ENCODE measurements around the gene SLC23A1.
A peak's percentile ranks its signal among the peaks of the same experiment; 100 is the strongest.
"Not testable (repeated sequence)": the region's sequence is repeated elsewhere in the genome, so short reads cannot be mapped to it uniquely, and the experiment has no call there.

Gene SLC23A1

DNA sequence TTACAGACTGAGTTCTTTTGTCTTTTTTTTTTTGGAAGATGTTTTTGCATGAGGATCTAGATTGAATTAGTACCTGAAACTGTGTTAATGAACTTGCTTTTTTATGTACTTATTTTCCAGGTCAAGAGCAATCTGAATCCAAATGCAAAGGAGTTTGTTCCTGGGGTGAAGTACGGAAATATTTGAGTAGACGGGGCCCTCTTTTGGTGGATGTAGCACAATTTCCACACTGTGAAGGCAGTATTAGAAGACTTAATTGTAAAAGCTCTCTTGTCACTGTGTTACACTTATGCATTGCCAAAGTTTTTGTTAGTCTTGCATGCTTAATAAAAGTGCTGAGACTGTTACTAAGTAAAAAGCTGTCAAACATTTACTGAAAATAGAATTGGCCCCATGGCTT lies 14.5 kb downstream of the SLC23A1 start:
- no peak for DNase-seq

DNA sequence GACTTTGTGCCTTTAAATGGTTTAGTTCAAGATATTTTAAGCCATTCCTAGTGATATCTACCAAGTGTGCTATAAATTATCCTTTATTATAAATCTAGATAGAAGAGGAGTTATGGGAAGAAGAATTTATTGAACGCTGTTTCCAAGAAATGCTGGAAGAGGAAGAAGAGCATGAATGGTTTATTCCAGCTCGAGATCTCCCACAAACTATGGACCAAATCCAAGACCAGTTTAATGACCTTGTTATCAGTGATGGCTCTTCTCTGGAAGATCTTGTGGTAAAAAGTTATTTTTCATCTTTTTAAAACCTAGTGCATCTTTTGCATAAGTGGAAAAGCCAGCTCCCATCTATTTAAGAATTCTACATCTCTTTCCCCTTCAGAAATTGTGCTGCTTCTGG lies 18.6 kb downstream of the SLC23A1 start:
- no peak for DNase-seq

DNA sequence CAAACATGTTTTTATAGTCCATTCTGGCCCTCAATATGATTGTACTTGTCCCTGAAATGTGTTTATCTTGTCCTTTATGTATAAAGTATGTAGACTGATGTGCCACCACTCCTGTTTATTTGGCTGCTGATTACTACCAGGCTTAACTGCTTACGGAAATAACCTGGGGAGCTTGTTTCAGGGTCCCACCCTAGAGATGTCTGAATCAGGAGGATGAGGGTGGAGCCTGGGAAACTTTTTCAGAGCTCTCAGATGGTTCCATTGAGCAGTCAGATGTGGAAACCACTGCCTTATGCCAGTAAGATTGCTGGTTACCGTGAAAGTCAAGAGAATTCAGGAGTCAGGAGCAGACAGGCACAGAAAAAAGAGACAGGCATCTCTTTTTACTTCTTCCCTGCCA lies 19.2 kb downstream of the SLC23A1 start:
- no peak for DNase-seq

DNA sequence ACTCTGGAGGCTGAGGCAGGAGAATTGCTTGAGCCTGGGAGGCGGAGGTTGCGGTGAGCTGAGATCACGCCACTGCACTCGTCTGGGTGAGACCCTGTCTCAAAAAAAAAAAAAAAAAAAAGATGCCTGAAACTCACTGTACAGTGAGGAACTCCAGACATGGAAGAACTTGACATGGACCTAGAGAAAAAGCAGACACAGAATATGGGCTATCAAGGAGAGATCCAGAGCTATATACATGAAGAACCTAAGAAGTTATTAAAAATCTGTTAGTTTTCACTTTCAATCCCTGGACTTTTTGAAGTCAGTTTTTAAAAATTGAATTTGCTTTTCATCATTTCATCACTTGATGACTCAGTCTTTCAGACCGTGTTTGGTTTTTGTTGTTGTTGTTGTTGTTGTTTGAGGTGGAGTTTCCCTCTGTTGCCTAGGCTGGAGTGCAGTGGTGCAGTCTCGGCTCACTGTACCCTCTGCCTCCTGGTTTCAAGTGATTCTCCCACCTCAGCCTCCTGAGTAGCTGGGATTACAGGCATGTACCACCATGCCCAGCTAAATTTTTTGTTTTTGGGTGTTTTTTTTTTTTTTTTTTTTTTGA lies 21.2 kb downstream of the SLC23A1 start:
- no peak for DNase-seq

DNA sequence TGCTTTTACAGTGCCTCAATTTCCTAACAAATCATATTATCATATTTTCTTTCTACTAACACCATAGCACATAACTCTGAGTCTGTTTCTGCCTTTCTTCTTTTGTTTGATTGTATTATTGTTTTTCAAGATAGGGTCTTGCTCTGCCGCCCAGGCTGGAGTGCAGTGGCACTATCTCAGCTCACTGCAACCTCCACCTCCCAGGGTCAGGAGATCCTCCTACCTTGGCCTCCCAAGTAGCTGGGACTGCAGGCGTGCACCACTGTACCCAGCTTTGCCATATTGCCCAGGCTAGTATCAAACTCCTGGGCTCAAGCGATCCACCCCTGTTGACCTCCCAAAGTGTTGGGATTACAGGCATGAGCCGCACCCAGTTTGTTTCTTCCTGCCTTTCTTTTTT lies 22.7 kb downstream of the SLC23A1 start:
- no peak for DNase-seq

DNA sequence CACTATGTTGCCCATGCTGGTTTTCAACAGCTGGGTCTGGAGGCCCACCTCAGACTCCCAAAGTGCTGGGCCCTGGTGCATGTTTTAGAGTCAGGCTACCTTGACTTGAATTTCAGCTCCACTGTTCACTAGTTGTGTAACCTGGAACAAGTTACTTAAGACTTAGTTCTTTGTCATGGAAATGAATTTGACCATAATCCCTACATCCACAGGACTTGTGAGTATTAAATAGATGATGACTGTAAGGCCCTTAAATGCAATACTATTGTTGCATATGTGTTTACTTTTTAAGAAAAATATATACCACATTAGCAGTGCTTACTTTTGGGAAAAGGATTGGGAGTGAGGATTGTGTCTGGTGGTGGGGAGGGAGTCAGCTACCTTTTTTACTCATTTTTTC lies 25.0 kb downstream of the SLC23A1 start:
- DNase-seq = no peak

DNA sequence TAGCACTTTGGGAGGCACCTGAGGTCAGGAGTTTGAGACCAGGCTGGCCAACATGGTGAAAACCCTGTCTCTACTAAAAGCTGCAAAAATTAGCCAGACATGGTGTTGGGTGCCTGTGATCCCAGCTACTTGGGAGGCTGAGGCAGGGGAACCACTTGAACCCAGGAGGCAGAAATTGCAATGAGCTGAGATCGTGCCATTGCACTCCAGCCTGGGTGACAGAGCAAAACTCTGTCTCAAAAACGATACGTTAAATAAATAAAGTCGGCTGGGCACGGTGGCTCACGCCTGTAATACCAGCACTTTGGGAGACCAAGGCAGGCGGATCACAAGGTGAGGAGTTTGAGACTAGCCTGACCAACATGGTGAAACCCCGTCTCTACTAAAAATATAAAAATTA lies 27.2 kb downstream of the SLC23A1 start:
- DNase-seq = not testable (repeated sequence)

DNA sequence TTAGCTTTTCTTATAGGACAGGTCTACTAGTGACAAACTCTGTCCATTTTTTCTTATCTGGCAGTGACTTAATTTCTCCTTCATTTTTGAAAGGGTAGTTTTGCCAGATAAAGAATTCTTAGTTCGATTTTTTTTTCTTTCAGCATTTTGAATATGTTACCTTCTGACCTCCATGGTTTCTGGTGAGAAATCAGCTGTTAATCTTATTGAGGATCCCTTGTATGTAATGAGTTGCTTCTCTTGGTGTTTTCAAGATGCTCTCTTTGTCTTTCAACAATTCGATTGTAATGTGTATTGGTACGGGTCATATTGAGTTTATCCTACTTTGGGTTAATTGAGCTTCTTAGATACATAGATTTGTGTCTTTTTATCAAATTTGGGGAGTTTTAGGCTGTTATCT lies 28.9 kb downstream of the SLC23A1 start:
- DNase-seq = no peak

DNA sequence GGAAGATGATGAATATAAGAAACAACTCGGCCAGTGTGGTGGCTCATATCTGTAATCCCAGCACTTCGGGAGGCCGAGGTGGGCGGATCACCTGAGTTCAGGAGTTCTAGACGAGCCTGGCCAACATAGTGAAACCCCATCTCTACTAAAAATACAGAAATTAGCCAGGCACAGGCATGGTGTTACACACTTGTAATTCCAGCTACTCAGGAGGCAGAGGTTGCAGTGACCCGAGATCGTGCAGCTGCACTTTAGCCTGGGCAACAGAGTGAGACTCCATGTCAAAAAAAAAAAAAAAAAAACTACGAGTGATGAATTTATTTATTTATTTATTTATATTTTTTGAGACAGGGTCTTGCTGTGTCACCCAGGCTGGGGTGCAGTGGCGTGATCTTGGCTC lies 35.2 kb downstream of the SLC23A1 start:
- not testable (repeated sequence) for DNase-seq

DNA sequence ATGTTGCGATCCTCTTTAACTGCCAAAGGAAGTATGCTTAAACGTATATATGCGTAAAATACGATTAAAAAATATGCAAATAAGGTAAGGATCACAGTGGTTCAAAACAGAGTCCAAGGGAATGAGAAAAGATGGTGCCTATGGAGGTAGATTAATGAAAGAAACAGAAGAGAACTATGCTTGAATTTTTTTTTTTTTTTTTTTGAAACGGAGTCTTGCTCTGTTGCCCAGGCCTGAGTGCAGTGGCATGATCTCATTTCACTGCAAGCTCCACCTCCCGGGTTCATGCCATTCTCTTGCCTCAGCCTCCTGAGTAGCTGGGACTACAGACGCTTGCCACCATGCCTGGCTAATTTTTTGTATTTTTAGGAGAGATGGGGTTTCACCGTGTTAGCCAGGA lies 37.7 kb downstream of the SLC23A1 start:
- not testable (repeated sequence) for DNase-seq

DNA sequence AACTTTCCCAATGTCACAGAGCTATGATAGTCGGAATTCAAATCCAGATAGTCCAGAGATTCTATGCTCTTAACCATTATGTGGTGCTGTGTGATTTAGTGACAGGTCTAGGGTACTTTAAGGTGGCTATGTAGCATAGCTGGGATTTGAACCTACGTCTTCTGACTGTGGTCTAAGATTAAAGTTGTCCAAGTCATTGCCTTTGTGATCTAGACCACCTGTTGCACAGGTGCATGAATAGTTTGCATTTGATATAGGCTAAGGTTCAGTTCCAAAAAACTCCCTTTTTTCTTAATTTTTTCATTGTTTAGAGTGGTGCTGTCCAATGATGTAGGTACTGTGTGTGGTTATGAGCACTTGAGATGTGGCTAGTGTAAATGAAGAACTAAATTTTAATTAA lies 38.9 kb downstream of the SLC23A1 start:
- DNase-seq = no peak

DNA sequence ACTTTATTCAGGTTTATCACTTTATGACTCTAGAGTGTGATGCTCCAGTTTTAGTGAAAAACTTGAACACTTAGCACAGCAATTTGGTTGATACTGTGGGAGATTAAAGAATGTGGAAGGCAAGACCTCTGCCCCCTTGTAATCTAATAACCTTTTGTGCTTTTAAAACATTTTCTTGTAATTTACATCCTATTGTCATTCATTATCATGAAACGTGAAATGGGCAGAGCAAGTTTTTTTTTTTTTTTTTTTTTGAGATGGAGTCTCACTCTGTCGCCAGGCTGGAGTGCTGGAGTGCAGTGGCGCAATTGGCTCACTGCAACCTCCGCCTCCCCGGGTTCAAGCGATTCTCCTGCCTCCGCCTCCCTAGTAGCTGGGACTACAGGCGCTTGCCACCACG lies 39.6 kb downstream of the SLC23A1 start:
- no peak for DNase-seq

DNA sequence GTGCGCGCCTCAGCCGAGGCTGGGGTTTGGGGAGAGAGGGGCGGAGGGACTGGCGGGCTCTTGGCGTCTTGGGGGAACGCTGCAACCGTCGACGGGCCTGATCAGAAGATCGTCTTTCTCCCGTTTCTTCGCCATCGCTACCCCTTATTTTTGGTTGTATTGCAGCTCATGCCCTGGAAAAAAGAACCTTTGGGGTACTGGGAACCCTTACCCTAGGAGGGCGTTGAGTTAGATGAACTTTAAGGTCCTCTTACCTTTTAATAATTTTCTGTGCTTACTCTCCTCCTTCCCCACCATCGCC lies 40.7 kb downstream of the SLC23A1 start:
- no peak for DNase-seq

DNA sequence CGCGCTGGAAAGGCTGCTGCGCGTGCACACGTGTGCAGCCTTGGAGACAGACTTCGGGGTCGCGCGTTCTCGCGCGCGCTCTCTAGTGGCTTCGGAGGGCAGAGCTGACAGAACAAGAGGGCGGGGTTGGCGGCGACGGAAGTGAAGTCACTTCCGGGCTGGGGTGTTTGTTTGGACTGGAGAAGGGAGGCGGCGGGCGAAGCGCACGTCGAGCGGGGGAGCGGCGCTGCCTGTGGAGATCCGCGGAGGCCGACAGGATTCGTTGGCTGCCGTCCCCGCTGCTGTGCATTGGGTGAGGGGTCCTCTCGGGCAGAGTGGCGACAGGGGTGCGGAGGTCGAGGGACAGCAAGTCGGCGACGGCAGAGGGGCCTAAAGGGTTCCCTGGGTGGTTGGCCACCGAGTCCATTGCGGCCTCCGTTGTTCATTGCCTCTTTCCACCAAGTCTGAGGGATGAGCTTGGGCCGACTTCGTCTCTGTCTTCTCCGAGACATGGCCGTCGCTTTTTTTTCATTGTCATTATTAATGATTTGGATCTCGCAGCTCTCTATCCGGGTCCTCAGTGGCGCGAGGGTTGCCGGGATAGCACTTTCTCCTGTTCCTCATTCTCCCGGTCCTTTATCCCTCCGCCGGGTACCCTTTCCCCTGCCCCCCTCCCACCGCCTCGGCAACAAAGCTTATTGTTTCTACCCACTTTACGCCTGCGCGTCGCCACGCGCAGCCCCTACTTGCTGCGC lies 41.2 kb downstream of the SLC23A1 start, which contains the start of gene PAIP2:
Gene PAIP2 (plus strand): TSS at position 166 of the 734 bp plus-strand sequence. CDS start 21,931 bp downstream, outside the sequence.
- peak; percentile 99 for DNase-seq

DNA sequence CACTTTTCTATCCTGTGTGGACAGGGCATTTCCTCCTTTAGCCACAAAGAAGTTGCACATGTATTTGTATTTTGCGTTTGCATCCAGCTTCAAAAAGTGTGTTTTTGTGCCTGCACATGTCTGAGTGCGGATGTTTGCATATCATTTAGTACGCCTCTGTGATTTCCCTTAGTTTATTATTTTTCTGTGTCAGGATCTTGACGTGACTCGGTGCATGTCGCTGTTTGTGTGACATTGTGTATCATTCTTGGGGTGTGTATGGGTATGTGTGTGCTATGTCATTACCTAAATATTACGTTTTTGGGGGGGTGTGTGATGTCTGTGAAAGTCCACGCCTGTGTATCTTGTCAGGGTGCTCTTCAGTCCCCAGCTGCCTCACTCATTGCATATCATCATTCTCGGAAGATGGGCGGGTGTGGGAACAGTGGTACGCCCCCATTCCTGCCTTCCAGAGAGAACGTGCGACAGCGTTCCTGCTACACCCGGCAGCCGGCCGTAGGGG lies 41.9 kb downstream of the SLC23A1 start:
- DNase-seq = no peak

DNA sequence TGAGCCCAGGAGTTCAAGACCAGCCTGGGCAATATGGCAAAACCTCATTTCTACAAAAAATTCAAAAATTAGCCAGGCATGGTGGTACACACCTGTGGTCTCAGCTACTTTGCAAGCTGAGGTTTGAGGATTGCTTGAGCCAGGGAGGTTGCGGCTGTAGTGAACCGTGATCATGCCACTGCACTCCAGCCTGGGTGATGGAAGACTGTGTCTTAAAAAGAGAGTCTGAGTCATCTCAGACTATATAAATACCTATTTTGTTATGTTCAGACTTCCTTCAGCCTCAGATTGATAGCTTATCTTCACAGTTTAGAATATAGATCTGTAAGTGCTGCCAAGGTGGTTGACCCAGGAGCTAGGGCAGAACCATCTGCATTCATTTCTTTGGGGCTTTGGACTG lies 43.0 kb downstream of the SLC23A1 start:
- DNase-seq = no peak

DNA sequence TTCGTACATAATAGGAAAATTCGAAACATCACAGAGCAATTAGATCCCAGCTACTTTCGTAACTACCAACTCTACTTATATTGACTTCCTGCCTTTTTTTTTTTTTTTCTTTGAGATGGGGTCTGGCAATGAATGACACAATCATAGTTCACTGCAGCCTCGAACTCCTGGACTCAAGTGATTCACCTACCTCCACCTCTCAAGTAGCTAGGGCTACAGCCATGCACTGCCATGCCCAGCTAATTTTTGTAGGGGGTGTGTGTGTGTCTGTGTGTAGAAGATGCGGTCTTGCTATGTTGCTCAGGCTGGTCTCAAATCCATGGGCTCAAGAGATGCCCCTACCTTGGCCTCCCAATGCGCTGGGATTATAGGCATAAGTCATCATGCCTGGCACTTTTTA lies 47.3 kb downstream of the SLC23A1 start:
- no peak for DNase-seq

Data from femur (tissue), 1 donor.